GM21360 (cell line): ENCODE measurements around the gene GRIN2D.

Experiments
- ATAC-seq: cut with Tn5 transposase; IDR thresholded peaks from one replicate; pipeline ENCODE4 v1.9.1; 2021; ENCODE audit warnings: mild to moderate bottlenecking, moderate library complexity; ENCODE audit not compliant: unreplicated experiment

Gene GRIN2D

DNA sequence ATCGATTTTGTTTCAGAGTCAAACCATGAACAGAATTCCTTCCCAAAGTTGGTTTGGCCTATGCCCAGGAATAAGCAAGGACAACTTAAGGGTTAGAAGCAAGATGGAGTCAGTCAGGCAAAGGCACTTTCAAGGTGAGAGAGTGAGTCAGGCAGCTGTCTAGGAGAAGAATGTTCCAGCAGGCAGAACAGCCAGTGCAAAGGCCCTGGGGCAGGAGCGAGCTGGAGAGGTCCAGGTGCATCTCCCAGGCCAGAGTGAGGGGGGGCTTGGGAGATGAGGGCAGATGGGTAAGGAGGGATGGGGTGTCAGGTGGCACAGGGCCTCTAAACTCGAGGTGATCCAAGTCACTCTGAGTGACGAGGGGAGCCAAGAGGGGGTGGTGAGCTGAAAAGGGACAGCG lies 43.1 kb downstream of the GRIN2D start:
- no peak for ATAC-seq

- no peak for ATAC-seq
Observed at GRCh38 chr19:48441360-48442050, 48.0 kb downstream of the GRIN2D start.

DNA sequence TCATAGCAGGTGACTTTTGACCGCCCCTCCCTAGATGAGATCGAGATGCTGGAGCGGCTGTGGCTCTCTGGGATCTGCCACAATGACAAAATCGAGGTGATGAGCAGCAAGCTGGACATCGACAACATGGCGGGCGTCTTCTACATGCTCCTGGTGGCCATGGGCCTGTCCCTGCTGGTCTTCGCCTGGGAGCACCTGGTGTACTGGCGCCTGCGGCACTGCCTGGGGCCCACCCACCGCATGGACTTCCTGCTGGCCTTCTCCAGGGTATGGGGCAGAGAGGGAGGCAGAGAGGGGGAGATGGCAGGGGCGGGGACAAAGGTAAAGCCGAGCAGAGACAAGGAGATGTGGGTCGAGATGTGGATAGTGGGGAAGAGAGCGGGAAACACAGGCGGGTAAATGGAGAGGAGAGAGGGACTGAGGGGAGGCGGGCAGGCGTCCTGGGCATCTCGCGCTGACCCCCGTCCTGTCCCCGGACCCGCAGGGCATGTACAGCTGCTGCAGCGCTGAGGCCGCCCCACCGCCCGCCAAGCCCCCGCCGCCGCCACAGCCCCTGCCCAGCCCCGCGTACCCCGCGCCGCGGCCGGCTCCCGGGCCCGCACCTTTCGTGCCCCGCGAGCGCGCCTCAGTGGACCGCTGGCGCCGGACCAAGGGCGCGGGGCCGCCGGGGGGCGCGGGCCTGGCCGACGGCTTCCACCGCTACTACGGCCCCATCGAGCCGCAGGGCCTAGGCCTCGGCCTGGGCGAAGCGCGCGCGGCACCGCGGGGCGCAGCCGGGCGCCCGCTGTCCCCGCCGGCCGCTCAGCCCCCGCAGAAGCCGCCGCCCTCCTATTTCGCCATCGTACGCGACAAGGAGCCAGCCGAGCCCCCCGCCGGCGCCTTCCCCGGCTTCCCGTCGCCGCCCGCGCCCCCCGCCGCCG lies 48.9 kb downstream of the GRIN2D start:
- ATAC-seq: no peak

DNA sequence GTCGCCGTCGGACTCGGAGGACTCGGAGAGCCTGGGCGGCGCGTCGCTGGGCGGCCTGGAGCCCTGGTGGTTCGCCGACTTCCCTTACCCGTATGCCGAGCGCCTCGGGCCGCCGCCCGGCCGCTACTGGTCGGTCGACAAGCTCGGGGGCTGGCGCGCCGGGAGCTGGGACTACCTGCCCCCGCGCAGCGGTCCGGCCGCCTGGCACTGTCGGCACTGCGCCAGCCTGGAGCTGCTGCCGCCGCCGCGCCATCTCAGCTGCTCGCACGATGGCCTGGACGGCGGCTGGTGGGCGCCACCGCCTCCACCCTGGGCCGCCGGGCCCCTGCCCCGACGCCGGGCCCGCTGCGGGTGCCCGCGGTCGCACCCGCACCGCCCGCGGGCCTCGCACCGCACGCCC lies 49.8 kb downstream of the GRIN2D start:
- no peak for ATAC-seq
